HG03460 (cell line): ENCODE measurements around the gene DGAT2L6.
"Not testable (repeated sequence)": the region's sequence is repeated elsewhere in the genome, so short reads cannot be mapped to it uniquely, and the experiment has no call there.

Experiments
- ATAC-seq: cut with Tn5 transposase; IDR thresholded peaks from one replicate; pipeline ENCODE4 v1.9.1; 2021; ENCODE audit not compliant: unreplicated experiment

DGAT2L6 gene

DNA sequence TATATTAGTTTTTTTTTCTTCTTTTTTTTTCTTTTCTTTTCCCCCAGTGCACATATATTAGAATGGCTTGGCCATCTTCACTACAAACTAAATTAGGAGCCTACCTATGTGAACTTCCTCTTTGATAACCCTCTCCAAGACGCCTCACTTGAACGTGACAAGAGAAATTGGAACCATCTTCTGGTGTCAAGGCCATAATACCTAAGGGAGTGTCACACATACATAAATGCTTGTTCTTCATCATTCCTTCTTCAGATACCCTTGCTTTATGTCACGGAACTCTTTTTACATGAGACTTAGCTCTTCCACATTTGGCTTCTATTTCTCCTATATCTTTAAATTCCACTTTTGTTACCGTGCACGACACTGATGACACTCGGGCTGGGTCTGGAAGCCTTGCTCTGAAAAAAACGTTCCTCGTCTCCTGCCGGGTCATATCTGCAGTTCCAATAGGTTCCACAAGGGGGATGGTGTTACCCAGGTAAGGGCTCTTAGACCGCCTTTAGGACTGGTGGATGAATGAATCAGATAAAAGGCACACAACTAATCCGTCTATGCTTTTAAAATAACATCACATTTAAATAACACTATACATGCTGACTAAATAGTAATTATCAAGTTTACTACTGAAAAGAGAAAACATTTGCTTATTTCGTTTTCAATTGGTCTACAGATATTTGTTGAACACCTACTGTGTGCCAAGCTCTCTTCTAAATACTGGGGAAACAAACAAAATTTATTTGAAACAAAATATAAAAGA is 19.9 kb downstream of the DGAT2L6 start:
- no peak for ATAC-seq

DNA sequence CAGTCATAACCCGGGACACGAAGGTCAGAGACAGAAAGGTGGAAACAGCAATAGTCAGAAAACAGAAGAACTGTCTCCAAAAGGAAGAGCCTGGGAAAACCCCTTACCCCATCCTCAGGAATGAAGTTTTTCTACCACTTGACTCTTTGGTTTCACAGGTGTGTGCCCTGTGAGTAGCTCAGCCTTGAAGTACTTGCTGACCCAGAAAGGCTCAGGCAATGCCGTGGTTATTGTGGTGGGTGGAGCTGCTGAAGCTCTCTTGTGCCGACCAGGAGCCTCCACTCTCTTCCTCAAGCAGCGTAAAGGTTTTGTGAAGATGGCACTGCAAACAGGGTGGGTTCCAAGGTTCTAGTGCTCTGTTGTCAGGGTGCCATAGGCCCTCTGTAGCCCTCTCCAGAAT is 24.4 kb downstream of the DGAT2L6 start:
- ATAC-seq = no peak

DNA sequence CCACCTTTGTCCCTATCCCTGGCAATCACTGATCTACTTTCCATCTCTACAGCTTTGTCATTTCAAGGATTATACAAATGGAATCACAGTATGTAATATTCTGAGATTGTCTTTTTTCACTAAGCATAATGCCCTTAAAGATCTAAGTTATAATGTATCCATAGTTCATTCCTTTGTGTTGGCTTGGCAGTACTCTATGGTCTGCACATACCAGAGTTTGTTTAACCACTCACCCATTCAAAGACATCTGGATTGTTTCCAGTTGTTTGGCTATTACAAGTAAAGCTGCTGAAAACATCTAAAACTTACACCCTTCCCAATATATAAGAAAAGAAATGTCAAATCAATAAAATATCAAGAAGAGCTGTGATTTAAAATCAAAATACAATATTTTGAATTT is 31.2 kb downstream of the DGAT2L6 start:
- ATAC-seq = no peak

- not testable (repeated sequence) for ATAC-seq
Measured at GRCh38 chrX:70209570-70209969, 32.3 kb downstream of the DGAT2L6 start.

DNA sequence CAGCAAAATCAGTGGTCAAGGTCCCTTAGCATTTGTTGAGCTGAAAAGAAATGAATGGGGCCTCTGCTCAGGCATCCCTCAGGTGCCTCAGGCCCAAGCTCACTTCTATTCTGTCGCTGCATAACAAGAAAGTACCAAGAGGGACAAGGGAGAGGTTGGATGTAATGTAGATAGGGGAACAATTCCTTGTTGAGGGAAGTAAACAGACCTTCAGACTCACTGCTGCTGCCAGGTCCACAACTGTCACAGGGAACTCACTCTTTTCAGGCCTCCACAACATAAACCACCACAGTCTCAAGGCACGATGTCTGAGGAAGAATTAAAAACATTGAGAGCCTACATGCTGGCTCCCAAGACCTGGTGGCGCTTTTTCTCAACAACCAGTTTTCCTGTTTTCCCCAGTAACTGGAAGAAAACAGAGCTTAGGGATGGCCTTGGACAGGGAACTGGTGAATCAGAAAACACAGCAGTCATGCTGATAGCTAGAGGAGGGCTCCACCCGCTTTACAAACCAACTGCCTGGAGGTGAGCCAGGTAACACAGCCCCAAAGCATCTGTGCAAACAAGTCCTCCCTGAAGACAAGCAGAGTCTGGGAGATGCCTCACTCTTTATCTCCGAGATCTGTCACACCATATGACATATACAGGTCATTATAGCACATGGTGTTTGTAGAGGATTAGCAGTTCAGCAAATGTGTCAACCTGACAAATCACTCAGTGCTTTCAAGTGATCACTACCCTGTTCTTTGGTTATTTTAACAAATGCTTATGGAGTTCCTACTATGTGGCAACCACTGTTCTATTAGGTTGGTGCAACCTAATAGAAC is 42.9 kb downstream of the DGAT2L6 start:
- ATAC-seq = no peak

DNA sequence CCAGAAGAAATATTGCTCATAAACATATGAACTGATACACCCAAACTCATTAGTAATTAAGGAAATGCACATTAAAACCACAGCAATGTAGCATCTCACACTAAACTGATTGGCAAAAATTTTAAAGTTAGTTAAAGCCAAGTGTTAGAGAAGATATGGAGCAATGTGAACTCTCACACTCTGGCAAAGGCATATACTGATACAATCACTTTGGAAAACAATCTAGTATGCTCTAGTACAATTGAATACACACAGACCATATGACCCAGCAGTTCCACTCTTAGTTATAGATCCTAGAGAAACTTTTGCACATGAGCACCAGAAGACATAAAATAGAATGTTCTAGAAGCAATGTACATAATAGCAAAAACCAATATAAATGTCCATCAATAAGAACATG is 48.8 kb downstream of the DGAT2L6 start:
- no peak for ATAC-seq

GRCh38 chrX:70226687-70227086 is 49.4 kb downstream of the DGAT2L6 start:
- no peak for ATAC-seq

DNA sequence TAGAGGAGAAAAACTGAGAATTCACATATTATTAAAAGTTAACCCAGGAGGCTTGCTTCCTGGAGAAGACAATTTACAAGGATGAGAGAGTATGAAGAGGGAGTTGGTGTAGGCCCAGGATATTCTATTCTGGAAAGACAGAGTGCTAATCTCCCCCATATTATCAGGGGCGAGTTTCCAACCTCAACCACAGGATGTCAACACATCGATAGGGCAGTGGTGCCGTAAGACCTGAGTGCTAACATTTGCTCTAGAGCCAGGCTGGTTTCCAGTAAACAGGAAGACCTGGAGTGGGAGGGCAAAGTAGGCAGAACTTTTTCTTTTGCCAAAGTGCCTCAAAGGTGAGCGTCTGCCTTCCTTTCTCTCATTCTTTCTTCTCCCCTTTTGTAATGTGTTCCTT is 54.4 kb downstream of the DGAT2L6 start:
- no peak for ATAC-seq

DNA sequence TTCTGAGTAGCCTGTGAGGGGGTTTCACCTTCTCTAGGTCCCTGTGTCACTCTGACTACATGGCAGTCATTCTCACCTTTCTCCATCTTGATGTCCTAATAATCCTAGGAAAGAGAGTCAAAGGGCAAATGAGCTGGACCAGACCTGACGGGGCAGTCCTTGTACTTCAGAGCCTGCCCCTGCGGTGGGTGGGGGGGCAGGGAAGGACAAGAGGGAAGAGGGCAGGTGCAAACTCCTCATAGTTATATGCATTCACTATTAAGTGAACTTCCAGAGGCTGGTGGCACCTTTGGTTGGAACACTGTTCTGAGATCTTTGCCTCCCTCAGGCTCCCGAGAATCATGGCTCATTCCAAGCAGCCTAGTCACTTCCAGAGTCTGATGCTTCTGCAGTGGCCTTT is 57.1 kb downstream of the DGAT2L6 start, which contains the start of gene AWAT1:
TSS of gene AWAT1 (plus strand) at position 301 of the 400 bp plus-strand sequence. CDS start at position 342, 41 bp downstream.
- ATAC-seq = no peak

DNA sequence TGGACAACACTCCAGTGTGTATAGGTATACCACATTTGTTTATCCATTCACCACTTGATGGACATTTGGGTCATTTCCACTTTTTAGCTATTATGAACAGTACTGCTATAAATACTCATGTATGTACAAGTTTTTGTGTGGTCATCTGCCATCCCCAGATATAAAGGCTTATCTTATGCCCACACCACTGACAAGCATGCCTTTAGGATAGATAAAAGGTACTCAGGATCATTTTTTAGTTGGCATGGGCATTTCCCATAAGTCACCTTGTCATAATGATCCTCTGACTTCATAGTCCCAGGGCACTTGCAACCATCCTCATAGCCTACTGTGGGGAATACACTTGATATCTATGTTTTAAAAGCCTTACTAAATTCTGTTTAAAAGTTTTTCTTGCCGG is 63.5 kb downstream of the DGAT2L6 start:
- ATAC-seq = no peak

- ATAC-seq = no peak
Measured at GRCh38 chrX:70241501-70241900, 64.2 kb downstream of the DGAT2L6 start.

DNA sequence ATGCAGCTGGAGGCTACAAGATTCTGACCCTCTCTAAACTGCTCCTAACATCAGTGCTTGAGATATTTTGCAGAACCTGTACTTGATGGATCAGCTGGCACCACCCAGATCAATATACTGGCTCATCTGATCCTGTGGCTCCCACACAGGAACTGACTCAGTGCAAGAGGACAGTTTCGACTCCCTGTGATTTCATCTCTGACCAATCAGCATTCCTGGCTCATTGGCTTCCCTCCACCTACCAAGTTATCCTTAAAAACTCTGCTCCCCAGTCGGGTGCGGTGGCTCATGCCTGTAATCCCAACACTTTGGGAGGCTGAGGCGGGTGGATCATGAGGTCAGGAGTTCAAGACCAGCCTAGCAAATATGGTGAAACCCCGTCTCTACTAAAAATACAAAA is 66.3 kb downstream of the DGAT2L6 start:
- not testable (repeated sequence) for ATAC-seq

DNA sequence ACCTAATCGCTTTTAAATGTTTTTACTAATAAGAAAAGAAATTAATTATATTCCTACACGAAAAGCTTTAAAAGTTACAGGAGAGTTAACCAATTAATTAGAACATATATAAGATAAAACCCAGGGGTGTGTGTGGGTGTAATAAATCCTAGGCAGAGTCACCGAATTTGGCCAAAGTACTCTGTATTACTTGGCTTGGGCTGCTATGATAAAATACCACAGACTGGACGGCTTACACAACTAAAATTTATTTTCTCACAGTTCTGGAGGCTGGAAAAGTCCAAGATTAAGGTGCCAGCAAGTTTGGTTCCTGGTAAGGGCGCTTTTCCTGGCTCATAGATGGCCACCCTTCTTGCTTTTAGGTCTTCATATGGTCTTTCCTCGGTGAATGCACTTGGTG is 67.6 kb downstream of the DGAT2L6 start:
- no peak for ATAC-seq

- ATAC-seq = no peak
Measured at GRCh38 chrX:70247252-70247651, 70.0 kb downstream of the DGAT2L6 start.

DNA sequence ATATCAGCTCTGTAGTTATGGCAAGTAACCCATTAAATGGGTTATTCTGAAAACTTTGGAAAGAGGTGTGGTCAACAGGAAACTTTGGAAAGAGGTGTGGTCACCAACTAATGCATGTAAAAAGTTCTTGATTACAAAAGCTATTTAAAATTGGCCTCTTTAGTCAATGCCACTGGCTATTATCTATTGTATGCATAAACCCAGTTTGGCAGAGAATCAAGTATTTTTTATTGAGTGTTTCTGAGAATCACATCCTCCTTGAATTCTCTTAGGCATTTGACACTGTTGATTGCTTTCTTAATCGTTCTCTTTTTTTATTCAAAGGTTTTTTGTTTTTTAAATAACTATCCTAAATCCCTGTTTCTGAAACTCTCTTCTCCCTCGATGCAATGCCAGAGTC is 75.2 kb downstream of the DGAT2L6 start:
- no peak for ATAC-seq

DNA sequence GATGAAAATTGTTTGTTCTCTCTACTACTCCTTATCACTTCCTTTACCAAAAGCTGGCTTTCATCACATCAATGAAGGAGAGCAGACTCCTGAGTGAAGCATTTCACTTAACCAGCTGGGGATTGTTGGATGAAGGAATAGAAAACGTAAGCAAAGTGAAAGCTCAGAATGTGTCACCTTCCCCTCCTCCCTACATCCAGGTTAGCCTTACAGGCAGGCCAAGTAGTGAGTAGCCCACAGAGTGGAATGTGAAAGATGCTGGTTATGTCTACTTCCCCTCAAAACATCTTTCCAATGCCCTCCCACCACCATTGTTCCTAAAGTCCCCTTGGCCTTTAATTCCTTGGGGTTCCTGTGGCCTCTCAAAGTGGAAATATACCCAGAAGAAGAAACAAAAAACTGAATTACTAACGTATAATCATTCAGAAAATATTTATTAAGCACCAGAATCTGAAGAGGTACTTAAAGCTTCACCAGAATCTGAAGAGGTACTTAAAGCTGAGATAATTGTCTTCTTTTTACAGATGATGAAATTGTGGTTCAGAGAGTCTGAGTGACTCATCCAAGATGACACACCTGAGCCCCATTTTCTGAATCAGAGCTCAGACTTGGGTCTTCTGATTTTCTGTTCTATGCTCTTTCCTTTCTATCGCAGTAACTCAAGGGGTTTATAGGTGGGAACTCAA is 76.2 kb downstream of the DGAT2L6 start:
- ATAC-seq = no peak

DNA sequence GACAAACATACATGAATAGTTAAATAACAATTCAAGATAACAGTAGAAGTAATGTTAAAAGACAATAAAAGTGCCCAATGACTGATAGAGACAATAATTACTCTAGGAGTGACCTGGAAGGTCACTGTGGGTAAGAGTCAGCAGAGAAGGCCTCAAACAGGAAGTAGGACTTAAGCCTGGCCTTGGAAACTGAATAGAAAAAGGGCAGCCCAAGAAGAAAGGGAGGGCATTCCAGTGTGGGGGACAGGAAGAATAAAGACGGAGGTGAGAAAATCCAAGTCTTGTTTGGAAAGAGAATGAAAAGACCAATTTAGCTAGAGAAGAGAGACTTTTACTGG is 76.7 kb downstream of the DGAT2L6 start:
- ATAC-seq = no peak

DNA sequence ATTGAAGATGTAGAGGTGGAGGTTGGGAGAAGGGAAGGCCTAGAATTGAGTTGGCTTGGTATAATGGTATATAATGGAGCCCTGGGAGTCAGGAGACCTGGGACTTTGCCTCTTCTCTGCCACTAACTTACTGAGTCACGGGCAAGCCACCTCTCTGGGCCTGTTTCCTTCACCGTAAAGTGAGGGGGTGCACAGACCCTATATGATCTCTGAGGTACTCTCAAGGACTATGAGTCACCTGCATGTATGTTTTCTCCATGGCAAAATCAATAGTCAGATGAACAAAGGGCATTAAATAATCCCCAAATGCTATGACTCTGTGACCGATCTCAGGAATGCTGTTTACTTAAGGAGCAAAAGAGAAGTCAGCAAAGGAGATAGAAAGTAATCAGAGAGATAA is 77.6 kb downstream of the DGAT2L6 start:
- ATAC-seq = no peak
